Globus pallidus (tissue), 1 donor: ENCODE results near the gene AKIRIN2.
"Not testable (repeated sequence)": the region's sequence is repeated elsewhere in the genome, so short reads cannot be mapped to it uniquely, and the experiment has no call there.

Experiments used
- DNase-seq: peaks from one replicate; pipeline ENCODE4 v3.0.0-alpha.2; 2015; ENCODE audit warnings: low spot score

Gene AKIRIN2

GRCh38 chr6:87687893-87688292 is 14.1 kb downstream of the AKIRIN2 start:
- not testable (repeated sequence) for DNase-seq

- no peak for DNase-seq
These were observed 14.7 kb downstream of the AKIRIN2 start for GRCh38 chr6:87687296-87687695.

GRCh38 chr6:87686636-87687205 is 15.3 kb downstream of the AKIRIN2 start:
- not testable (repeated sequence) for DNase-seq

- no peak for DNase-seq
These were observed 17.0 kb downstream of the AKIRIN2 start for GRCh38 chr6:87684895-87685654.

- no peak for DNase-seq
These were observed 18.1 kb downstream of the AKIRIN2 start for GRCh38 chr6:87683890-87684289.

- DNase-seq, result no peak
These were observed 19.7 kb downstream of the AKIRIN2 start for GRCh38 chr6:87682310-87682709.

- DNase-seq, result no peak
These were observed 26.9 kb downstream of the AKIRIN2 start for GRCh38 chr6:87675004-87675681.

GRCh38 chr6:87674290-87674689 is 27.7 kb downstream of the AKIRIN2 start:
- no peak for DNase-seq

- no peak for DNase-seq
These were observed 28.8 kb downstream of the AKIRIN2 start for GRCh38 chr6:87673237-87673636.

GRCh38 chr6:87672641-87673040 is 29.4 kb downstream of the AKIRIN2 start:
- DNase-seq, result no peak

- DNase-seq, result no peak
These were observed 30.4 kb downstream of the AKIRIN2 start for GRCh38 chr6:87671555-87672029.

GRCh38 chr6:87670707-87671106 is 31.3 kb downstream of the AKIRIN2 start:
- DNase-seq, result no peak

GRCh38 chr6:87669051-87669450 is 33.0 kb downstream of the AKIRIN2 start:
- no peak for DNase-seq

GRCh38 chr6:87668013-87668412 is 34.0 kb downstream of the AKIRIN2 start:
- no peak for DNase-seq

- no peak for DNase-seq
These were observed 35.0 kb downstream of the AKIRIN2 start for GRCh38 chr6:87667032-87667431.

GRCh38 chr6:87664921-87665485 is 37.0 kb downstream of the AKIRIN2 start:
- no peak for DNase-seq

GRCh38 chr6:87663434-87663833 is 38.6 kb downstream of the AKIRIN2 start:
- no peak for DNase-seq

GRCh38 chr6:87661503-87661902 is 40.5 kb downstream of the AKIRIN2 start:
- DNase-seq, result no peak

GRCh38 chr6:87661016-87661415 is 41.0 kb downstream of the AKIRIN2 start:
- DNase-seq, result no peak

- no peak for DNase-seq
These were observed 41.7 kb downstream of the AKIRIN2 start for GRCh38 chr6:87660226-87660911.

- DNase-seq, result no peak
These were observed 43.5 kb downstream of the AKIRIN2 start for GRCh38 chr6:87658516-87658915.

- no peak for DNase-seq
These were observed 45.2 kb downstream of the AKIRIN2 start for GRCh38 chr6:87656857-87657256.
